Neuronal stem cell (in vitro differentiated cells): ENCODE results near the gene ALG6.

Experiments used
- DNase-seq: peaks from one replicate; pipeline ENCODE4 v3.0.0-alpha.2; 2013; ENCODE audit warnings: low spot score
- H2AFZ ChIP-seq: one replicate; pipeline ENCODE4 v1.6.1; 2013; ENCODE audit warnings: mild to moderate bottlenecking, low read length, inconsistent platforms
- H2AK5ac ChIP-seq: 2 replicates; pipeline ENCODE4 v1.6.1; 2013; ENCODE audit warnings: low read depth, mild to moderate bottlenecking, inconsistent platforms, low read length, moderate library complexity, mixed read lengths
- H2BK120ac ChIP-seq: 2 replicates; pipeline ENCODE4 v1.6.1; 2013; ENCODE audit warnings: low read depth, mild to moderate bottlenecking, inconsistent platforms, low read length, moderate library complexity, mixed read lengths
- H2BK12ac ChIP-seq: one replicate; pipeline ENCODE4 v1.6.1; 2013; ENCODE audit warnings: low read length, inconsistent platforms
- H2BK15ac ChIP-seq: 2 replicates; pipeline ENCODE4 v1.6.1; 2013; ENCODE audit warnings: mild to moderate bottlenecking, low read length, inconsistent platforms, mixed read lengths
- H2BK5ac ChIP-seq: one replicate; pipeline ENCODE4 v1.6.1; 2013; ENCODE audit warnings: inconsistent platforms, mild to moderate bottlenecking, low read length, moderate library complexity
- H3K14ac ChIP-seq: one replicate; pipeline ENCODE4 v1.6.1; 2013; ENCODE audit warnings: low read length, inconsistent platforms
- H3K18ac ChIP-seq: 2 replicates; pipeline ENCODE4 v1.6.1; 2013; ENCODE audit warnings: low read length, inconsistent platforms
- H3K23ac ChIP-seq: 2 replicates; pipeline ENCODE4 v1.6.1; 2013; ENCODE audit warnings: low read depth, mild to moderate bottlenecking, mixed read lengths, low read length, inconsistent platforms; ENCODE audit not compliant: poor library complexity
- H3K27ac ChIP-seq: replicated peaks from 3 replicates; pipeline ENCODE4 v1.5.1; 2013; ENCODE audit warnings: low read length, inconsistent platforms
- H3K27me3 ChIP-seq, 3 experiments: 2 replicates each; pipeline ENCODE4 v1.6.1; 2013; ENCODE audit warnings: low read length in 3 of 3, mild to moderate bottlenecking in 2 of 3, inconsistent platforms in 1 of 3, low read depth in 1 of 3, mixed read lengths in 1 of 3, moderate library complexity in 1 of 3; ENCODE audit not compliant: control insufficient read depth in 3 of 3, insufficient read depth in 3 of 3
- H3K36me3 ChIP-seq, 2 donors: replicated peaks in 1 of 2; 2 replicates each; pipeline ENCODE4 v1.6.1; 2013; ENCODE audit warnings: low read length in 2 of 2; ENCODE audit not compliant: control insufficient read depth in 2 of 2, insufficient read depth in 2 of 2
- H3K4ac ChIP-seq: 2 replicates; pipeline ENCODE4 v1.6.1; 2013; ENCODE audit warnings: inconsistent platforms, mild to moderate bottlenecking, low read length, moderate library complexity
- H3K4me1 ChIP-seq, 2 donors: 1 replicate in 1 of 2; 2 replicates in 1 of 2; pipeline ENCODE4 v1.6.1; 2013; ENCODE audit warnings: low read length in 2 of 2, low read depth in 1 of 2; ENCODE audit not compliant: control insufficient read depth in 2 of 2, insufficient read depth in 1 of 2
- H3K4me2 ChIP-seq: one replicate; pipeline ENCODE4 v1.6.1; 2013; ENCODE audit warnings: mild to moderate bottlenecking, low read length, inconsistent platforms; ENCODE audit not compliant: insufficient read depth, poor library complexity, severe bottlenecking
- H3K4me3 ChIP-seq, 2 donors: 2 replicates each; pipeline ENCODE4 v1.5.1; 2013; ENCODE audit warnings: low read length in 2 of 2, mild to moderate bottlenecking in 2 of 2, inconsistent platforms in 1 of 2, moderate library complexity in 1 of 2
- H3K79me1 ChIP-seq: one replicate; pipeline ENCODE4 v1.6.1; 2013; ENCODE audit warnings: low read depth, mild to moderate bottlenecking, inconsistent platforms, low read length, moderate library complexity
- H3K9ac ChIP-seq: one replicate; pipeline ENCODE4 v1.6.1; 2013; ENCODE audit warnings: mild to moderate bottlenecking, low read depth, low read length, inconsistent platforms; ENCODE audit not compliant: poor library complexity
- H3K9me3 ChIP-seq, 2 donors: replicated peaks in 1 of 2; 2 replicates each; pipeline versions ENCODE3 to v1.6.1; 2013; ENCODE audit warnings: low read length in 2 of 2, mild to moderate bottlenecking in 2 of 2, inconsistent platforms in 1 of 2, low read depth in 1 of 2, mixed read lengths in 1 of 2, moderate library complexity in 1 of 2; ENCODE audit not compliant: control insufficient read depth in 2 of 2, insufficient read depth in 1 of 2
- H4K8ac ChIP-seq: one replicate; pipeline ENCODE4 v1.6.1; 2013; ENCODE audit warnings: low read depth, mild to moderate bottlenecking, inconsistent platforms, low read length, moderate library complexity
- H4K91ac ChIP-seq: one replicate; pipeline ENCODE4 v1.6.1; 2013; ENCODE audit warnings: low read length, low read depth, mild to moderate bottlenecking, inconsistent platforms; ENCODE audit not compliant: poor library complexity
- WGBS, 2 donors: extraction: QIAGEN DNeasy Blood & Tissue Kit; methylation state at CpG; one replicate each; pipeline ENCODE4 v1.1.7; 2013; ENCODE audit warnings: missing lambda C conversion rate in 2 of 2, mixed read lengths in 1 of 2; ENCODE audit not compliant: insufficient read length in 2 of 2, insufficient replicate concordance in 1 of 2; ENCODE audit errors: extremely low coverage in 2 of 2; 5-methylcytosine and 5-hydroxymethylcytosine counted together

Gene ALG6

GRCh38 chr1:63326473-63327380, 40.7 kb upstream of the ALG6 start:
- H3K4me1 ChIP-seq: peaks cover 0 to 7% of the 10 kb centered on the region in 2 donors
- no peak overlapping the region for H3K4me3 ChIP-seq
- H3K9ac ChIP-seq: no peak overlapping the region
- H2BK5ac ChIP-seq: no peak overlapping the region
- peaks cover 0 to 2% of the 10 kb centered on the region in 2 donors for H3K9me3 ChIP-seq
- no peak for DNase-seq
- WGBS, 2 donors: no CpG with 5 or more reads among the region's 37 CpGs
- no peak overlapping the region for H3K14ac ChIP-seq
- no peak overlapping the region for H3K18ac ChIP-seq
- no peak overlapping the region for H2BK120ac ChIP-seq
- no peak overlapping the region for H3K23ac ChIP-seq
- no peak overlapping the region for H4K91ac ChIP-seq
- no peak overlapping the region for H3K4ac ChIP-seq
- no peaks in the 10 kb centered on the region for H3K36me3 ChIP-seq
- H3K27ac ChIP-seq: no peak overlapping the region
- peaks cover 57 to 100% (median 87%) of the 10 kb centered on the region in 3 experiments for H3K27me3 ChIP-seq
- peak overlapping the region; percentile 49 for H2AFZ ChIP-seq
- no peak overlapping the region for H2BK15ac ChIP-seq
- no peak overlapping the region for H4K8ac ChIP-seq
- no peak overlapping the region for H2AK5ac ChIP-seq
- H3K79me1 ChIP-seq: no peaks in the 10 kb centered on the region
- H2BK12ac ChIP-seq: no peak overlapping the region
- no peak overlapping the region for H3K4me2 ChIP-seq

- Histone ChIP-seq H3K27me3 (peaks cover 53 to 100% (median 83%) of the 10 kb centered on the region in 3 experiments), H3K4me3 (no peak overlapping the region), H3K4me1 (peaks cover 0 to 7% of the 10 kb centered on the region in 2 donors), H2AFZ (peak overlapping the region; percentile 49), H3K18ac (no peak overlapping the region), H3K27ac (no peak overlapping the region), H3K9ac (no peak overlapping the region), H2BK12ac (no peak overlapping the region), H4K91ac (no peak overlapping the region), H4K8ac (no peak overlapping the region), H2BK5ac (no peak overlapping the region), H3K4ac (no peak overlapping the region), H3K14ac (no peak overlapping the region), H3K23ac (no peak overlapping the region), H2AK5ac (no peak overlapping the region), H2BK120ac (no peak overlapping the region), H3K36me3 (no peaks in the 10 kb centered on the region), H3K9me3 (peaks cover 0 to 2% of the 10 kb centered on the region in 2 donors), H2BK15ac (no peak overlapping the region), H3K4me2 (no peak overlapping the region), H3K79me1 (no peaks in the 10 kb centered on the region)
- WGBS, 2 donors: no CpG with 5 or more reads among the region's 25 CpGs
- DNase-seq: peak; percentile 82
These were observed 39.9 kb upstream of the ALG6 start for GRCh38 chr1:63327417-63328054.

- Histone ChIP-seq H4K8ac (no peak overlapping the region), H3K4me2 (no peak overlapping the region), H3K27me3 (peaks cover 47 to 100% (median 77%) of the 10 kb centered on the region in 3 experiments), H2BK5ac (no peak overlapping the region), H2AK5ac (no peak overlapping the region), H3K4me3 (no peak overlapping the region), H3K4me1 (peaks cover 0 to 7% of the 10 kb centered on the region in 2 donors), H3K23ac (no peak overlapping the region), H2BK12ac (no peak overlapping the region), H2BK120ac (no peak overlapping the region), H3K14ac (no peak overlapping the region), H4K91ac (no peak overlapping the region), H3K79me1 (no peaks in the 10 kb centered on the region), H3K18ac (no peak overlapping the region), H2AFZ (no peak overlapping the region), H3K27ac (no peak overlapping the region), H3K9me3 (peaks cover 0 to 2% of the 10 kb centered on the region in 2 donors), H3K9ac (no peak overlapping the region), H3K4ac (no peak overlapping the region), H2BK15ac (no peak overlapping the region), H3K36me3 (no peaks in the 10 kb centered on the region)
- DNase-seq: no peak
- no CpG with 5 or more reads among the region's 8 CpGs for WGBS, 2 donors
These were observed 39.3 kb upstream of the ALG6 start for GRCh38 chr1:63328122-63328521.

GRCh38 chr1:63328781-63329180, 38.6 kb upstream of the ALG6 start:
- no CpG with 5 or more reads among the region's 9 CpGs for WGBS, 2 donors
- no peak overlapping the region for H2BK5ac ChIP-seq
- no peak for DNase-seq

More at GRCh38 chr1:63328781-63329180, 38.6 kb upstream of the ALG6 start:
- Histone ChIP-seq H4K91ac (no peak overlapping the region), H2BK12ac (no peak overlapping the region), H3K4me3 (no peak overlapping the region), H2BK15ac (no peak overlapping the region), H3K27ac (no peak overlapping the region), H3K79me1 (no peaks in the 10 kb centered on the region), H3K4me1 (peaks cover 0 to 7% of the 10 kb centered on the region in 2 donors), H3K36me3 (no peaks in the 10 kb centered on the region), H3K27me3 (peaks cover 41 to 99% (median 72%) of the 10 kb centered on the region in 3 experiments), H3K4me2 (no peak overlapping the region), H3K9me3 (peaks cover 0 to 2% of the 10 kb centered on the region in 2 donors), H3K23ac (no peak overlapping the region), H2AFZ (no peak overlapping the region), H2AK5ac (no peak overlapping the region), H3K18ac (no peak overlapping the region), H4K8ac (no peak overlapping the region), H3K14ac (no peak overlapping the region), H3K9ac (no peak overlapping the region), H2BK120ac (no peak overlapping the region), H3K4ac (no peak overlapping the region)
